Activated CD8-positive, alpha-beta memory T cell treated with anti-CD3 and anti-CD28 coated beads for 36 hours (primary cell): Measurements from ENCODE around the gene AFG3L2. TPM values are rescaled to one million over a fixed set of nuclear protein-coding genes. Genes with fewer than 3 reads are reported as not detected.

Experiments
- CTCF ChIA-PET: fragments of 350-600 bp; sonication (Branson Sonifier 250); formaldehyde crosslinking; loops from one replicate; lab custom pipeline; 2021; ENCODE audit warnings: antibody characterized with exemption; lab: Charles Lee
- POLR2A ChIA-PET: fragments of 350-600 bp; sonication (Branson Sonifier 250); formaldehyde crosslinking; loops from one replicate; lab custom pipeline; 2021; ENCODE audit warnings: antibody characterized with exemption; lab: Charles Lee
- total RNA-seq, 2 experiments: library from RNA; stranded (reverse); gene quantifications; one replicate each; pipeline ENCODE4 v1.2.3, GENCODE V29; 2021

AFG3L2 gene
- total RNA-seq, 2 experiments from 2014 or later: 77.1 to 79.0 TPM

GRCh38 chr18:12295389-12296086, 81.5 kb downstream of the AFG3L2 start:
- ChIA-PET POLR2A (no interaction called here), CTCF (no interaction called here)

GRCh38 chr18:12293831-12294230, 83.2 kb downstream of the AFG3L2 start:
- POLR2A ChIA-PET: no interaction called here
- CTCF ChIA-PET: no interaction called here

- CTCF ChIA-PET: no interaction called here
- POLR2A ChIA-PET: no interaction called here
Measured at GRCh38 chr18:12291690-12292089, 85.3 kb downstream of the AFG3L2 start.

- ChIA-PET CTCF (no interaction called here), POLR2A (no interaction called here)
Measured at GRCh38 chr18:12291161-12291560, 85.9 kb downstream of the AFG3L2 start.

GRCh38 chr18:12290086-12290485, 86.9 kb downstream of the AFG3L2 start:
- ChIA-PET CTCF (no interaction called here), POLR2A (no interaction called here)

GRCh38 chr18:12288403-12288755, 88.6 kb downstream of the AFG3L2 start:
- CTCF ChIA-PET: interaction anchor here (1.2 kb wide), 1 partner anchor 13 kb away, joined by 3 read pairs; no protein-coding TSS in a partner anchor
- POLR2A ChIA-PET: no interaction called here

- CTCF ChIA-PET: interaction anchor here (1.2 kb wide), 1 partner anchor 12 kb away, joined by 3 read pairs; no protein-coding TSS in a partner anchor
- POLR2A ChIA-PET: no interaction called here
Measured at GRCh38 chr18:12287684-12288402, 89.2 kb downstream of the AFG3L2 start.

- ChIA-PET POLR2A (no interaction called here), CTCF (interaction anchor here (0.6 kb wide), 1 partner anchor 192 kb away, joined by 3 read pairs; no protein-coding TSS in a partner anchor)
Measured at GRCh38 chr18:12287131-12287681, 89.8 kb downstream of the AFG3L2 start.

GRCh38 chr18:12283666-12284065, 93.4 kb downstream of the AFG3L2 start:
- POLR2A ChIA-PET: no interaction called here
- CTCF ChIA-PET: interaction anchor here (2.2 kb wide), 1 partner anchor 11 kb away, joined by 7 read pairs; no protein-coding TSS in a partner anchor

- POLR2A ChIA-PET: no interaction called here
- CTCF ChIA-PET: interaction anchor here (0.6 to 2.2 kb wide), 2 partner anchors 11 to 17 kb away, joined by 3 to 7 read pairs; no protein-coding TSS in a partner anchor
Measured at GRCh38 chr18:12283256-12283655, 93.8 kb downstream of the AFG3L2 start.

- ChIA-PET CTCF (interaction anchor here (0.6 kb wide), 1 partner anchor 16 kb away, joined by 3 read pairs; no protein-coding TSS in a partner anchor), POLR2A (no interaction called here)
Measured at GRCh38 chr18:12282442-12283039, 94.5 kb downstream of the AFG3L2 start.

GRCh38 chr18:12281861-12282260, 95.2 kb downstream of the AFG3L2 start:
- POLR2A ChIA-PET: no interaction called here

GRCh38 chr18:12279781-12280531, 97.1 kb downstream of the AFG3L2 start:
- ChIA-PET CTCF (interaction anchor here (0.6 kb wide), 2 partner anchors 11 to 1164 kb away, joined by 3 to 5 read pairs; no protein-coding TSS in a partner anchor), POLR2A (no interaction called here)

More at GRCh38 chr18:12281861-12282260, 95.2 kb downstream of the AFG3L2 start:
- CTCF ChIA-PET: no interaction called here

Other genes with a start within 250 kb of the AFG3L2 start
- not detected for gene CIDEA, start 122.9 kb downstream of the AFG3L2 start, total RNA-seq
- 10 to 100 TPM; 12.6 to 12.9 TPM for gene TUBB6, start 69.0 kb downstream of the AFG3L2 start, total RNA-seq
- gene PRELID3A, start 30.7 kb upstream of the AFG3L2 start, total RNA-seq: 1 to 10 TPM; 5.5 to 7.4 TPM